Uterus (tissue), 2 donors: ENCODE measurements around the gene JAK1.

Source experiments
- CTCF ChIP-seq, 4 experiments: fragments of 200-600 bp in 2 of 4; fragments of 450-650 bp in 2 of 4; sonication (generic) in 2 of 4; IDR thresholded peaks; one replicate each; pipeline ENCODE4 v1.5.1; 2016 to 2019; ENCODE audit warnings: antibody characterized with exemption in 4 of 4, mild to moderate bottlenecking in 2 of 4, moderate library complexity in 1 of 4
- POLR2A ChIP-seq, 2 donors: fragments of 450-650 bp; IDR thresholded peaks; one replicate each; pipeline ENCODE4 v1.6.1; 2016; ENCODE audit warnings: antibody characterized with exemption in 2 of 2, mild to moderate bottlenecking in 1 of 2, moderate library complexity in 1 of 2

- TF ChIP-seq CTCF (IDR thresholded peaks at IDR 0.05): no peak
- no peak for TF ChIP-seq POLR2A (IDR thresholded peaks at IDR 0.05)
These were observed 30.4 kb upstream of the JAK1 start for GRCh38 chr1:64996541-64997257.
